MCF 10A (cell line): ENCODE data around the gene RNPS1. TPM values are rescaled to one million over a fixed set of nuclear protein-coding genes. Genes with fewer than 3 reads are reported as not detected.

Source experiments
- BruUV-seq: library from RNA; stranded (reverse); fragments of 400-500 nt; replicated peaks from 2 replicates; lab custom pipeline; 2021; lab: Mats Ljungman, UMichigan
- CTCF ChIA-PET: fragments of 300-600 bp; sonication (Branson Sonifier 250); formaldehyde crosslinking; extraction: SDS; loops from one replicate; lab custom pipeline; 2021; ENCODE audit warnings: antibody characterized with exemption, inconsistent platforms; lab: Yijun Ruan, JAX
- POLR2A ChIA-PET: fragments of 300-600, 350-650 bp; sonication (Branson Sonifier 250); formaldehyde crosslinking; extraction: SDS; loops from one replicate; lab custom pipeline; 2020; ENCODE audit warnings: antibody characterized with exemption, inconsistent platforms; lab: Yijun Ruan, JAX
- DNase-seq: peaks from one replicate; pipeline ENCODE4 v3.0.0-alpha.2; 2018; ENCODE audit not compliant: unreplicated experiment
- H3K27ac Mint-ChIP-seq: one replicate; pipeline ENCODE4 v1.8.0; 2022; ENCODE audit warnings: mild to moderate bottlenecking, low read depth, mixed read lengths; ENCODE audit not compliant: unreplicated experiment
- H3K27me3 Mint-ChIP-seq: one replicate; pipeline ENCODE4 v1.8.0; 2022; ENCODE audit warnings: mixed read lengths; ENCODE audit not compliant: insufficient read depth, unreplicated experiment
- H3K36me3 Mint-ChIP-seq: one replicate; pipeline ENCODE4 v1.8.0; 2022; ENCODE audit warnings: mild to moderate bottlenecking, moderate library complexity, mixed read lengths; ENCODE audit not compliant: insufficient read depth, unreplicated experiment
- H3K4me1 Mint-ChIP-seq: one replicate; pipeline ENCODE4 v1.8.0; 2022; ENCODE audit warnings: mixed read lengths; ENCODE audit not compliant: insufficient read depth, unreplicated experiment
- H3K4me3 Mint-ChIP-seq: one replicate; pipeline ENCODE4 v1.8.0; 2022; ENCODE audit warnings: mild to moderate bottlenecking, moderate library complexity, mixed read lengths; ENCODE audit not compliant: unreplicated experiment
- H3K9me3 Mint-ChIP-seq: one replicate; pipeline ENCODE4 v1.8.0; 2022; ENCODE audit warnings: mixed read lengths; ENCODE audit not compliant: unreplicated experiment
- CTCF ChIP-seq: fragments of 200-600 bp; IDR thresholded peaks from one replicate; pipeline ENCODE4 v1.8.0; 2022; ENCODE audit warnings: antibody characterized with exemption, mild to moderate bottlenecking; ENCODE audit not compliant: unreplicated experiment
- intact Hi-C: fragments of 100-400 bp; cut with micrococcal nuclease; formaldehyde crosslinking; loops from 2 replicates; pipeline ENCODE4 v1.14.1; 2022
- total RNA-seq: library from RNA; stranded (reverse); gene quantifications from 2 replicates; pipeline ENCODE4 v1.2.3, GENCODE V29; 2022

RNPS1 gene
- total RNA-seq, 1 experiment from 2014 or later = 245 TPM

DNA sequence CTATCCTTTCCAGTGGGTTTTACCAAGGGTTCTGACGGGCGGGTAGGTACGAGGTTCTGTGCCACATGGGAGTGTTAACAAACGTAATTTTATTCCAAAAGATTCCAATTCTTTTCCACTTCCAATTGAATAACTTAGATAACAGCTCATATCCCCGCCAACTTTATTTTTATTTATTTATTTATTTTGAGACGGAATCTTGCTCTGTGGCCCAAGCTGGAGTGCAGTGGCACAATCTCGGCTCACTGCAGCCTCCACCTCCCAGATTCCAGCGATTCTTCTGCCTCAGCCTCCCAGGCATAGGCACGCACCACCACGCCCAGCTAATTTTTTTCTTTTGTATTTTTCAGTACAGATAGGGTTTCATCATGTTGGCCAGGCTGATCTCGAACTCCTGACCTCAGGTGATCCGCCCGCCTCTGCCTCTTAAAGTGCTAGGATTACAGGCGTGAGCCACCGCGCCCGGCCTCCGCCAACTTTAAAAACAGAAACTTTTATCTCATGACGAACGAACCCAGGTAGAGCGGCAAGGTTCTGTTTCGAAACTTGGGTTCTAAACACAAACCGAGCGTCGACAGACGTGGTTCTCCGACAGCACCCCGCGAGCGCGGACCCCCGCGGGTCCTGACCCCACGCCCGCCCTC lies 17.2 kb downstream of the RNPS1 start:
- CTCF ChIA-PET = interaction anchor here (0.6 to 1.5 kb wide), 7 partner anchors 10 to 280 kb away, joined by 3 to 6 read pairs (median 4); partner anchors contain the start of gene PGP
- intact Hi-C loops = loop anchor here (2.0 kb wide), 1 partner anchor 26 kb away; no protein-coding TSS in a partner anchor
- H3K36me3 Mint-ChIP-seq = peaks cover 50% of the 10 kb centered on the region
- H3K9me3 Mint-ChIP-seq = no peaks in the 10 kb centered on the region
- TSS peak; percentile 46 for BruUV-seq
- no peak for TF ChIP-seq CTCF
- no peaks in the 10 kb centered on the region for H3K4me1 Mint-ChIP-seq
- H3K27ac Mint-ChIP-seq = peak overlapping the region; percentile 91
- H3K27me3 Mint-ChIP-seq = no peaks in the 10 kb centered on the region
- DNase-seq = peak; percentile 55
- POLR2A ChIA-PET = interaction anchor here (0.5 to 4.9 kb wide), 31 partner anchors 8 to 1207 kb away, joined by 3 to 58 read pairs (median 7); partner anchors contain the start of genes ATP6V0C, CCNF, DNASE1L2 and E4F1
- H3K4me3 Mint-ChIP-seq = peak overlapping the region; percentile 92

DNA sequence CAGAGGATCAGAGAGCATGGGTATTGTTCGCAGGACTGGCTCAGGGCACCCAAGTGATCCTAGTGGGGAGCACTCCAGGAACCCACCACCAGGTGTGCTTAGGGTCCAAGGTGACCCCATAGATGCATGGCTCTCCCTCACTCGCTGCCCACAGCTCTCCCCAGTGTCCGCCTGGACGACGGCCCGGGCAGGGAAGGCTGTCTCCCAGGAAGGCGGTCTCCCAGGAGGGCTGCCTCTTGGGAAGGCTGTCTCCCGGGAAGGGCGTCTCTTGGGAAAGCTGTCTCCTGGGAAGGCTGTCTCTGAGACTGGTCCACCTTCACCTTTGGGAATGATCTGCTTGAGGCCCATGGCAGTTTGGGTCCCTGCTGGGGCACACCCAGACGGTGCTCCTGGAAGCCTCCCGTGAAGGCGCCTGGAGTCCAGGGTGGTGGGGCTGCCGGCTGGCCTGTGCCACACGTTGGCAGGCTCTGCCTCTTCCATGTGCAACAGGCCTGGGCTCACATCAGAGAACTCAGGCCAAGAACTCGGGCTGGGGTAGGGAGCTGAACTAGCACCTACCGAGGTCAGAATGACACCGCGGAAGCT lies 21.5 kb downstream of the RNPS1 start:
- BruUV-seq = no TSS peak
- POLR2A ChIA-PET = no interaction called here
- TF ChIP-seq CTCF = no peak

GRCh38 chr16:2244926-2245795 lies 22.8 kb downstream of the RNPS1 start:
- Mint-ChIP-seq H3K27ac (no peak overlapping the region), H3K27me3 (no peaks in the 10 kb centered on the region), H3K4me3 (no peak overlapping the region), H3K4me1 (peaks cover 5% of the 10 kb centered on the region), H3K9me3 (no peaks in the 10 kb centered on the region), H3K36me3 (peaks cover 54% of the 10 kb centered on the region)
- CTCF ChIA-PET = no interaction called here
- POLR2A ChIA-PET = interaction anchor here (0.8 kb wide), 1 partner anchor 33 kb away, joined by 3 read pairs; no protein-coding TSS in a partner anchor
- TF ChIP-seq CTCF = no peak
- intact Hi-C loops = no loop called here
- BruUV-seq = no TSS peak
- DNase-seq = no peak

More for the DNA sequence above, 21.5 kb downstream of the RNPS1 start:
- intact Hi-C loops = no loop called here
- Mint-ChIP-seq H3K27ac (no peak overlapping the region), H3K9me3 (no peaks in the 10 kb centered on the region), H3K4me1 (peaks cover 5% of the 10 kb centered on the region), H3K27me3 (no peaks in the 10 kb centered on the region), H3K4me3 (no peak overlapping the region), H3K36me3 (peaks cover 50% of the 10 kb centered on the region)
- CTCF ChIA-PET = interaction anchor here (0.6 to 0.9 kb wide), 4 partner anchors 61 to 825 kb away, joined by 3 to 6 read pairs (median 3); no protein-coding TSS in a partner anchor
- no peak for DNase-seq
